ENCODE measurements around the gene TPPP3.

- TF ChIP-seq CTCF (IDR thresholded peaks at IDR 0.05) (no peak), EP300 (IDR thresholded peaks at IDR 0.05) (no peak)
Measured at GRCh38 chr16:67426950-67427349, 33.7 kb upstream of the TPPP3 start.
